Neural progenitor cell (in vitro differentiated cells): Measurements from ENCODE around the gene IGF2BP1. TPM values are rescaled to one million over a fixed set of nuclear protein-coding genes. Genes with fewer than 3 reads are reported as not detected.

Experiments used
- DNase-seq: peaks from one replicate; pipeline ENCODE4 v3.0.0-alpha.2; 2016; ENCODE audit warnings: low spot score
- H2AFZ ChIP-seq: fragments of 200-600 bp; sonication (generic); replicated peaks from 2 replicates; pipeline ENCODE4 v1.6.1; 2016; ENCODE audit warnings: antibody characterized with exemption
- H3F3A ChIP-seq: fragments of 200-600 bp; sonication (generic); 2 replicates; pipeline ENCODE4 v1.6.1; 2016; ENCODE audit warnings: antibody characterized with exemption, low read depth
- H3K27ac ChIP-seq: fragments of 200-600 bp; sonication (generic); 2 replicates; pipeline ENCODE4 v1.5.1; 2016; ENCODE audit warnings: mild to moderate bottlenecking
- H3K27me3 ChIP-seq: fragments of 200-600 bp; sonication (generic); 2 replicates; pipeline ENCODE4 v1.6.1; 2016; ENCODE audit warnings: mild to moderate bottlenecking, moderate library complexity
- H3K36me3 ChIP-seq: fragments of 200-600 bp; sonication (generic); 2 replicates; pipeline ENCODE4 v1.5.1; 2016
- H3K4me1 ChIP-seq: fragments of 200-600 bp; sonication (generic); 2 replicates; pipeline ENCODE4 v1.6.1; 2016; ENCODE audit warnings: mixed run types
- H3K4me2 ChIP-seq: fragments of 200-600 bp; sonication (generic); 2 replicates; pipeline ENCODE4 v1.6.1; 2016
- H3K4me3 ChIP-seq: fragments of 200-600 bp; sonication (generic); 2 replicates; pipeline ENCODE4 v1.5.1; 2016
- H3K79me2 ChIP-seq: fragments of 200-600 bp; sonication (generic); 2 replicates; pipeline ENCODE4 v1.6.1; 2016; ENCODE audit warnings: low read depth
- H3K9ac ChIP-seq: fragments of 200-600 bp; sonication (generic); 2 replicates; pipeline ENCODE4 v1.6.1; 2016
- H3K9me3 ChIP-seq: fragments of 200-600 bp; sonication (generic); 2 replicates; pipeline ENCODE4 v1.5.1; 2016; ENCODE audit warnings: low read depth
- H4K20me1 ChIP-seq: fragments of 200-600 bp; sonication (generic); 2 replicates; pipeline ENCODE4 v1.6.1; 2016; ENCODE audit warnings: low read depth
- H3K27ac Mint-ChIP-seq: 3 replicates; pipeline ENCODE4 v1.8.0; 2021; ENCODE audit warnings: mixed read lengths
- H3K27me3 Mint-ChIP-seq: 2 replicates; pipeline ENCODE4 v1.8.0; 2022; ENCODE audit warnings: low read depth, mild to moderate bottlenecking, inconsistent platforms, moderate library complexity, mixed read lengths; ENCODE audit not compliant: insufficient read depth
- H3K36me3 Mint-ChIP-seq: 3 replicates; pipeline ENCODE4 v1.8.0; 2021; ENCODE audit warnings: mixed read lengths
- H3K4me1 Mint-ChIP-seq: 3 replicates; pipeline ENCODE4 v1.8.0; 2021; ENCODE audit warnings: mixed read lengths
- H3K4me3 Mint-ChIP-seq: 3 replicates; pipeline ENCODE4 v1.8.0; 2021; ENCODE audit warnings: mild to moderate bottlenecking, moderate library complexity, mixed read lengths
- H3K9me3 Mint-ChIP-seq: 3 replicates; pipeline ENCODE4 v1.8.0; 2020; ENCODE audit warnings: mixed read lengths
- EZH2 ChIP-seq: fragments of 200-600 bp; sonication (generic); IDR thresholded peaks from 2 replicates; pipeline ENCODE4 v1.6.1; 2017; ENCODE audit warnings: antibody characterized with exemption, mild to moderate bottlenecking, moderate library complexity
- EZH2phosphoT487 ChIP-seq: fragments of 200-600 bp; sonication (generic); IDR thresholded peaks from 2 replicates; pipeline ENCODE4 v1.6.1; 2017; ENCODE audit warnings: antibody characterized with exemption
- total RNA-seq: library from RNA; depleted of rRNA; stranded (reverse); fragments of >200 nt; gene quantifications from 2 replicates; pipeline ENCODE4 v1.2.3, GENCODE V29; 2015; ENCODE audit warnings: low replicate concordance
- TF ChIP-seq, protein P1 (sequence below): fragments of 200-600 bp; sonication (generic); IDR thresholded peaks from 2 replicates; pipeline ENCODE4 v1.5.1; 2017; ENCODE audit warnings: antibody characterized with exemption, mild to moderate bottlenecking

Gene IGF2BP1
- total RNA-seq, 1 donor from 2014 or later, result 129 TPM

DNA sequence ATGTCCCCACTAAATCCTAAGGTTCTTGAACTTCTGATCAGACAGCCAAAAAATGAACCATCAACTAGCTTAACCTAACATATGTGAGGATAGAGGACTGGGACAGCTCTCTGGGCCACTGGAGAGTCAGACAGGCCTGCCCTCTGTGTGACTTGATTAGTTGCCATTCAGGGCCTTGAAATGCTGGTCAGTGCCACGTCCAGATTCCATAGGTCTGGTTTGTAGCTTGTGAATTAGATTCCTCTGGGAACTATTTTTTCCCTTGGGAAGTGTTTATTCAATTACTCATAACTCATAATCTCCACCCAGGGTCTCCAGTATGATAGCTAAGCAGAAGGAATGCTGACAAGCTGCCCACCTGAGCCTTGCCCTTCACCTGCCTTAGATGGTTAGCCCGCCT, 48.2 kb downstream of the IGF2BP1 start:
- Histone ChIP-seq H3K4me1 (no peaks in the 10 kb centered on the region), H3K36me3 (peaks cover 40% of the 10 kb centered on the region), H3K9me3 (no peaks in the 10 kb centered on the region), H2AFZ (no peak overlapping the region), H3K27me3 (no peaks in the 10 kb centered on the region), H3F3A (peaks cover 83% of the 10 kb centered on the region), H3K79me2 (peaks cover 38% of the 10 kb centered on the region), H4K20me1 (peaks cover 62% of the 10 kb centered on the region), H3K27ac (no peak overlapping the region), H3K4me2 (no peak overlapping the region), H3K9ac (no peak overlapping the region), H3K4me3 (no peak overlapping the region)
- TF ChIP-seq, protein P1, sequence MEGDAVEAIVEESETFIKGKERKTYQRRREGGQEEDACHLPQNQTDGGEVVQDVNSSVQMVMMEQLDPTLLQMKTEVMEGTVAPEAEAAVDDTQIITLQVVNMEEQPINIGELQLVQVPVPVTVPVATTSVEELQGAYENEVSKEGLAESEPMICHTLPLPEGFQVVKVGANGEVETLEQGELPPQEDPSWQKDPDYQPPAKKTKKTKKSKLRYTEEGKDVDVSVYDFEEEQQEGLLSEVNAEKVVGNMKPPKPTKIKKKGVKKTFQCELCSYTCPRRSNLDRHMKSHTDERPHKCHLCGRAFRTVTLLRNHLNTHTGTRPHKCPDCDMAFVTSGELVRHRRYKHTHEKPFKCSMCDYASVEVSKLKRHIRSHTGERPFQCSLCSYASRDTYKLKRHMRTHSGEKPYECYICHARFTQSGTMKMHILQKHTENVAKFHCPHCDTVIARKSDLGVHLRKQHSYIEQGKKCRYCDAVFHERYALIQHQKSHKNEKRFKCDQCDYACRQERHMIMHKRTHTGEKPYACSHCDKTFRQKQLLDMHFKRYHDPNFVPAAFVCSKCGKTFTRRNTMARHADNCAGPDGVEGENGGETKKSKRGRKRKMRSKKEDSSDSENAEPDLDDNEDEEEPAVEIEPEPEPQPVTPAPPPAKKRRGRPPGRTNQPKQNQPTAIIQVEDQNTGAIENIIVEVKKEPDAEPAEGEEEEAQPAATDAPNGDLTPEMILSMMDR, result no peak
- TF ChIP-seq EZH2, result no peak
- TF ChIP-seq EZH2phosphoT487, result no peak
- Mint-ChIP-seq H3K9me3 (no peaks in the 10 kb centered on the region), H3K36me3 (peaks cover 51% of the 10 kb centered on the region), H3K4me3 (no peak overlapping the region), H3K27me3 (peaks cover 2% of the 10 kb centered on the region), H3K4me1 (no peaks in the 10 kb centered on the region), H3K27ac (no peak overlapping the region)
- no peak for DNase-seq

DNA sequence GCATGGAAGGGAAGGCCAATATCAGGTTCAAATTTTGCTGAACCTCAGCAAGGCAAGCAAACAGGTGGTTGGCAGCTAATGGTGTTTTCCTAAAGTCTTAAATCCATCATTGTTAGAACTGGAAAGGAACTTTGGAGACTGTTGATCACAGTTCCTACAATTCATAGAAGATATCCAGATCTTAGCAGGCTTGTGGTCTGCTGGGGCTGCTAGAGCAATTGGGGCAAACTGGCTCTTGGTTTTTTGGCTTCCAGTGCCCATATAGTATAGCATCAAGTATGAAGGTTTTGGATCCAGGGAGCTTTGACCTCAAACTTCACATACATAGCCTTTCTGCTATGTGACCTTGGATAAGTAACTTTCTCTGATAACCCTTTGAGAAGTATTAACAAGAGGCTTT, 49.7 kb downstream of the IGF2BP1 start:
- H3K4me1 ChIP-seq, result peaks cover 13% of the 10 kb centered on the region
- TF ChIP-seq EZH2phosphoT487, result no peak
- no peak for TF ChIP-seq EZH2
- TF ChIP-seq, protein P1, result no peak
- H3K9me3 ChIP-seq, result no peaks in the 10 kb centered on the region
- peaks cover 46% of the 10 kb centered on the region for H3K36me3 ChIP-seq
- no peaks in the 10 kb centered on the region for H3K4me1 Mint-ChIP-seq
- peaks cover 26% of the 10 kb centered on the region for H3K79me2 ChIP-seq
- no peak overlapping the region for H2AFZ ChIP-seq
- H3K27ac ChIP-seq, result no peak overlapping the region
- H3K9me3 Mint-ChIP-seq, result no peaks in the 10 kb centered on the region
- peaks cover 84% of the 10 kb centered on the region for H3F3A ChIP-seq
- DNase-seq, result no peak
- no peak overlapping the region for H3K4me3 ChIP-seq
- no peak overlapping the region for H3K9ac ChIP-seq
- H4K20me1 ChIP-seq, result peaks cover 75% of the 10 kb centered on the region
- no peak overlapping the region for H3K4me3 Mint-ChIP-seq
- no peak overlapping the region for H3K4me2 ChIP-seq
- H3K27me3 Mint-ChIP-seq, result peaks cover 2% of the 10 kb centered on the region
- peaks cover 42% of the 10 kb centered on the region for H3K36me3 Mint-ChIP-seq
- H3K27ac Mint-ChIP-seq, result no peak overlapping the region
- H3K27me3 ChIP-seq, result no peaks in the 10 kb centered on the region

DNA sequence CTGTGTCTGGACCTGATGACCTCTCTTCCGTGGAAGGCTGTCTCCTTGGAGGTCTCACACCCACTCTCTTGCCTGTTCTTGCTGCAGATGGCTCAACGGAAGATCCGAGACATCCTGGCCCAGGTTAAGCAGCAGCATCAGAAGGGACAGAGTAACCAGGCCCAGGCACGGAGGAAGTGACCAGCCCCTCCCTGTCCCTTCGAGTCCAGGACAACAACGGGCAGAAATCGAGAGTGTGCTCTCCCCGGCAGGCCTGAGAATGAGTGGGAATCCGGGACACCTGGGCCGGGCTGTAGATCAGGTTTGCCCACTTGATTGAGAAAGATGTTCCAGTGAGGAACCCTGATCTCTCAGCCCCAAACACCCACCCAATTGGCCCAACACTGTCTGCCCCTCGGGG, 52.1 kb downstream of the IGF2BP1 start:
- no peak overlapping the region for H2AFZ ChIP-seq
- no peak for DNase-seq
- no peaks in the 10 kb centered on the region for H3K9me3 ChIP-seq
- peaks cover 88% of the 10 kb centered on the region for H4K20me1 ChIP-seq
- TF ChIP-seq EZH2 (no peak), EZH2phosphoT487 (no peak)
- TF ChIP-seq, protein P1, result no peak
- Mint-ChIP-seq H3K9me3 (no peaks in the 10 kb centered on the region), H3K36me3 (peaks cover 42% of the 10 kb centered on the region), H3K27ac (no peak overlapping the region), H3K4me3 (no peak overlapping the region), H3K27me3 (peaks cover 2% of the 10 kb centered on the region), H3K4me1 (peaks cover 6% of the 10 kb centered on the region)
- no peak overlapping the region for H3K27ac ChIP-seq
- H3K36me3 ChIP-seq, result peaks cover 43% of the 10 kb centered on the region
- no peak overlapping the region for H3K4me2 ChIP-seq
- peaks cover 92% of the 10 kb centered on the region for H3F3A ChIP-seq
- H3K9ac ChIP-seq, result no peak overlapping the region
- H3K27me3 ChIP-seq, result no peaks in the 10 kb centered on the region
- peaks cover 35% of the 10 kb centered on the region for H3K4me1 ChIP-seq
- H3K79me2 ChIP-seq, result peaks cover 18% of the 10 kb centered on the region
- H3K4me3 ChIP-seq, result no peak overlapping the region
